Measurements from ENCODE around the gene RSPH10B2.
"Not testable (repeated sequence)": the region's sequence is repeated elsewhere in the genome, so short reads cannot be mapped to it uniquely, and the experiment has no call there.

GRCh38 chr7:6761186-6761585 lies 7.3 kb downstream of the RSPH10B2 start:
- TF ChIP-seq CTCF (conservative IDR thresholded peaks at IDR 0.05 in 1 of 2, IDR thresholded peaks at IDR 0.05 in 1 of 2; ENCODE audit: extremely low read depth in 1 of 2, insufficient read depth in 1 of 2, low read depth in 1 of 2, low read length in 2 of 2); EZH2 (IDR thresholded peaks at IDR 0.05; ENCODE audit: borderline replicate concordance, low read length): not testable (repeated sequence)
